Lung (tissue), 13 donors: Measurements from ENCODE around the gene IGSF9. TPM values are rescaled to one million over a fixed set of nuclear protein-coding genes. Genes with fewer than 3 reads are reported as not detected.

Experiments used
- ATAC-seq: fragments of 200-7000 bp; cut with Tn5 transposase; one replicate; pipeline ENCODE4 v1.9.1; 2020; ENCODE audit warnings: moderate number of reproducible peaks; ENCODE audit not compliant: insufficient read depth, low FRiP score
- DNase-seq, 3 donors: peaks; one replicate each; pipeline ENCODE4 v3.0.0-alpha.2; 2013 to 2017
- H3K27ac ChIP-seq, 2 donors: one replicate each; pipeline ENCODE4 v1.5.1; 2013; ENCODE audit warnings: mild to moderate bottlenecking in 2 of 2, moderate library complexity in 2 of 2, control low read depth in 1 of 2, inconsistent platforms in 1 of 2, low read depth in 1 of 2, low read length in 1 of 2
- H3K27me3 ChIP-seq, 3 donors: one replicate each; pipeline ENCODE4 v1.5.1; 2013; ENCODE audit warnings: low read length in 2 of 3; ENCODE audit not compliant: control insufficient read depth in 3 of 3, insufficient read depth in 3 of 3
- H3K36me3 ChIP-seq, 4 donors: one replicate each; pipeline ENCODE4 v1.5.1; 2013; ENCODE audit warnings: low read length in 4 of 4, mild to moderate bottlenecking in 1 of 4, moderate library complexity in 1 of 4; ENCODE audit not compliant: control insufficient read depth in 4 of 4, insufficient read depth in 4 of 4
- H3K4me1 ChIP-seq, 5 donors: one replicate each; pipeline ENCODE4 v1.5.1; 2013; ENCODE audit warnings: low read length in 5 of 5, mild to moderate bottlenecking in 2 of 5, moderate library complexity in 1 of 5; ENCODE audit not compliant: control insufficient read depth in 5 of 5, insufficient read depth in 5 of 5
- H3K4me3 ChIP-seq: one replicate; pipeline ENCODE4 v1.5.1; 2013; ENCODE audit warnings: mild to moderate bottlenecking, control low read depth, moderate library complexity
- H3K9ac ChIP-seq, 2 donors: one replicate each; pipeline ENCODE4 v1.5.1; 2013; ENCODE audit warnings: low read length in 2 of 2, control low read depth in 1 of 2; ENCODE audit not compliant: insufficient read depth in 1 of 2
- H3K9me3 ChIP-seq, 4 donors: one replicate each; pipeline ENCODE4 v1.5.1; 2013; ENCODE audit warnings: low read length in 3 of 4, mild to moderate bottlenecking in 1 of 4, moderate library complexity in 1 of 4; ENCODE audit not compliant: control insufficient read depth in 4 of 4, insufficient read depth in 3 of 4
- WGBS, 2 donors: extraction: QIAGEN DNeasy Blood & Tissue Kit; methylation state at CpG; one replicate each; pipeline ENCODE4 v1.1.7; 2013; 5-methylcytosine and 5-hydroxymethylcytosine counted together
- polyA plus RNA-seq, 2 donors: library from polyadenylated mRNA; stranded (reverse); fragments of 200-250 nt; gene quantifications; one replicate each; pipeline ENCODE4 v1.2.1, GENCODE V29; 2013
- small RNA-seq: library from RNA; depleted of rRNA; stranded (forward); fragments of <200 nt; gene quantifications from one replicate; pipeline ENCODE3, GENCODE V24; 2014; ENCODE audit warnings: low replicate concordance
- total RNA-seq, 2 donors: library from RNA; depleted of rRNA in 1 of 2; stranded (reverse); fragments of >200 nt in 1 of 2; gene quantifications; one replicate each; pipeline ENCODE4 v1.2.1, GENCODE V29; 2014 to 2021
- TF ChIP-seq, protein P1 (sequence below): IDR thresholded peaks from 2 replicates; pipeline ENCODE4 v1.5.1; 2012; ENCODE audit warnings: mild to moderate bottlenecking; ENCODE audit errors: control extremely low read depth, extremely low read depth
- donor health status: control.
- donor health status: control.
- donor health status: Bipolar disorder and iron deficiency.
- donor health status: healthy.
- donor health status: DM: yes; HTN: yes; CAD: no.

Gene IGSF9
- total and polyA plus RNA-seq, 4 donors, result 1.4 to 4.9 (median 2.0) TPM

DNA sequence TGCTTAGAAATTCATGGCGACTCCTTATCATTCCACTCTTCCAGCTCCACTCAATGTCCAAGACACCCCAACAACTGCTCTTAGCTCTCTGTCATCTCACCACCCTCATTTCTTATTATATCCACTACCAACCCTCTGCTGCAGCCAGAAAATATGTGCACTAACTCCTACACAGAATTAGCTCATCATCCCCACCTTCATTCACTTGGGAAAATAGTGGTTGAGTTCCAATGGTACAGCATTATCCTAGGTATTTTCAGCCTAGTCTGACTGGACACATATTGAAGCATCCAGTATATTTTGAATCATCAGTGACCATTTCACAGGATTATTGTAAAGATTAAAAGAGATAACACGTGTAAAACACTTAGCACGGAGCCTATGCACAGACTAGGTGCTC lies 66.3 kb downstream of the IGSF9 start:
- Histone ChIP-seq H3K4me3 (no peak overlapping the region), H3K27me3 (no peaks in the 10 kb centered on the region), H3K36me3 (no peaks in the 10 kb centered on the region), H3K27ac (no peak overlapping the region), H3K4me1 (peaks cover 0 to 6% (median 4%) of the 10 kb centered on the region in 5 donors), H3K9ac (no peak overlapping the region), H3K9me3 (peaks cover 0 to 2% (median 0%) of the 10 kb centered on the region in 4 donors)
- DNase-seq (no peak), ATAC-seq (no peak)
- WGBS, 2 donors, result 88 to 97% methylated on average over 3 of the region's 3 CpGs
- TF ChIP-seq, protein P1, sequence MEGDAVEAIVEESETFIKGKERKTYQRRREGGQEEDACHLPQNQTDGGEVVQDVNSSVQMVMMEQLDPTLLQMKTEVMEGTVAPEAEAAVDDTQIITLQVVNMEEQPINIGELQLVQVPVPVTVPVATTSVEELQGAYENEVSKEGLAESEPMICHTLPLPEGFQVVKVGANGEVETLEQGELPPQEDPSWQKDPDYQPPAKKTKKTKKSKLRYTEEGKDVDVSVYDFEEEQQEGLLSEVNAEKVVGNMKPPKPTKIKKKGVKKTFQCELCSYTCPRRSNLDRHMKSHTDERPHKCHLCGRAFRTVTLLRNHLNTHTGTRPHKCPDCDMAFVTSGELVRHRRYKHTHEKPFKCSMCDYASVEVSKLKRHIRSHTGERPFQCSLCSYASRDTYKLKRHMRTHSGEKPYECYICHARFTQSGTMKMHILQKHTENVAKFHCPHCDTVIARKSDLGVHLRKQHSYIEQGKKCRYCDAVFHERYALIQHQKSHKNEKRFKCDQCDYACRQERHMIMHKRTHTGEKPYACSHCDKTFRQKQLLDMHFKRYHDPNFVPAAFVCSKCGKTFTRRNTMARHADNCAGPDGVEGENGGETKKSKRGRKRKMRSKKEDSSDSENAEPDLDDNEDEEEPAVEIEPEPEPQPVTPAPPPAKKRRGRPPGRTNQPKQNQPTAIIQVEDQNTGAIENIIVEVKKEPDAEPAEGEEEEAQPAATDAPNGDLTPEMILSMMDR, result no peak

DNA sequence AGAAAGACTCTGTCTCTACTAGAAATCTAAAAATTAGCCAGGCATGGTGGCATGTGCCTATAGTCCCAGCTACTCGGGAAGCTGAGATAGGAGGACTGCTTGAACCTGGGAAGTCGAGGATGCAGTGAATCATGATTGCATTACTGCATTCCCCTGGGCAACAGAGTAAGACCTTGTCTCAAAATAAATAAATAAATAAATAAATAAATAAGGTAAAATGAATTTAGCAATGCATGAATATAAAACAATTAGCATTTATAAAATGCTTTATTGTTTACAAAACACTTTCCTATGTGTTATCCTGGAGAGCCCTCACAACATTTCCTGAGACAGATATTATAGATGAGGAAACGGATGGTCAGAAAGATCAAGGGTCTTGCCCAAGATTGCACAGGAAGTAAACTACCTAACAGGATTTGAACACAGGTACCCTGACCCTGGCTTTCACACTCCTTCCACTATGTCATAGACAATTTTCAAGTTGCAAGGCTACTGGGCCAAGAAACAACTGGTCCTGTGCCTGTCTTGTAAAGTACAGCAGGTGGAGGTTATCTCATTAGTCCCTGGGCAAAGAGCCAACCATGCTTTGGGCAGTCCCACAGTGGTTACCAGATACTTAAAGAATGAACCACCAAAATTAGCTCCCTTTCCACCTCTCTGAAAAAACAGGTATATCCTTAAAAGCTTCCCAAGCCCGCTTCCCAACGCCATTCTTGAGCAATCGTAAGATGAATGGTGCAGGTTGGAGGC lies 67.5 kb downstream of the IGSF9 start:
- ATAC-seq (no peak), DNase-seq (no peak)
- H3K27ac ChIP-seq, result no peak overlapping the region
- no peak overlapping the region for H3K4me3 ChIP-seq
- peaks cover 0 to 2% (median 0%) of the 10 kb centered on the region in 4 donors for H3K9me3 ChIP-seq
- H3K9ac ChIP-seq, result no peak overlapping the region
- peaks cover 0 to 6% (median 4%) of the 10 kb centered on the region in 5 donors for H3K4me1 ChIP-seq
- no peaks in the 10 kb centered on the region for H3K36me3 ChIP-seq
- H3K27me3 ChIP-seq, result no peaks in the 10 kb centered on the region
- WGBS, 2 donors, result 88 to 89% methylated on average over 6 of the region's 6 CpGs
- TF ChIP-seq, protein P1, result no peak

Small RNAs within 50 kb of the gene (small RNA-seq; reads per million reads assigned to genes)
- not detected for gene MIR4259

Other genes starting within 250 kb of the IGSF9 start
- under 1 TPM in 1 of 2 donors, not detected in 1; 0.71 TPM for gene CRP, start 231.0 kb downstream of the IGSF9 start, total RNA-seq
- gene CRP, start 231.0 kb downstream of the IGSF9 start, polyA plus RNA-seq, result under 1 TPM; 0.10 to 0.18 TPM
- gene DUSP23, start 164.7 kb downstream of the IGSF9 start, total RNA-seq, result 10 to 100 TPM; 25.8 to 74.9 TPM
- gene DUSP23, start 164.7 kb downstream of the IGSF9 start, polyA plus RNA-seq, result 100 to 1,000 TPM; 145 to 244 TPM
- under 1 TPM; 0.64 to 0.77 TPM for gene FCRL6, start 143.3 kb downstream of the IGSF9 start, total RNA-seq
- gene FCRL6, start 143.3 kb downstream of the IGSF9 start, polyA plus RNA-seq, result under 1 TPM; 0.55 to 0.82 TPM
- gene SLAMF8, start 118.7 kb downstream of the IGSF9 start, total RNA-seq, result 10 to 100 TPM in 1 of 2 donors, 1 to 10 TPM in 1; 5.2 to 40.7 TPM
- gene SLAMF8, start 118.7 kb downstream of the IGSF9 start, polyA plus RNA-seq, result 10 to 100 TPM; 16.1 to 67.0 TPM
- under 1 TPM; 0.23 to 0.46 TPM for gene VSIG8, start 83.0 kb downstream of the IGSF9 start, total RNA-seq
- gene VSIG8, start 83.0 kb downstream of the IGSF9 start, polyA plus RNA-seq, result under 1 TPM; 0.13 to 0.22 TPM
- gene CFAP45, start 45.4 kb downstream of the IGSF9 start, total RNA-seq, result 10 to 100 TPM; 13.6 to 29.5 TPM
- gene CFAP45, start 45.4 kb downstream of the IGSF9 start, polyA plus RNA-seq, result 10 to 100 TPM in 1 of 2 donors, 1 to 10 TPM in 1; 9.4 to 12.5 TPM
- 100 to 1,000 TPM; 483 to 738 TPM for gene TAGLN2, start 20.1 kb downstream of the IGSF9 start, total RNA-seq
- gene TAGLN2, start 20.1 kb downstream of the IGSF9 start, polyA plus RNA-seq, result 100 to 1,000 TPM; 760 to 788 TPM
- under 1 TPM; 0.43 to 0.74 TPM for gene SLAMF9, start 8.6 kb upstream of the IGSF9 start, total RNA-seq
- gene SLAMF9, start 8.6 kb upstream of the IGSF9 start, polyA plus RNA-seq, result under 1 TPM; 0.37 to 0.38 TPM
- gene PIGM, start 86.4 kb upstream of the IGSF9 start, total RNA-seq, result 1 to 10 TPM; 7.5 to 9.1 TPM
- 1 to 10 TPM; 3.7 to 3.9 TPM for gene PIGM, start 86.4 kb upstream of the IGSF9 start, polyA plus RNA-seq
- under 1 TPM; 0.09 to 0.37 TPM for gene KCNJ10, start 124.5 kb upstream of the IGSF9 start, total RNA-seq
- under 1 TPM; 0.02 to 0.10 TPM for gene KCNJ10, start 124.5 kb upstream of the IGSF9 start, polyA plus RNA-seq
- not detected for gene KCNJ9, start 135.9 kb upstream of the IGSF9 start, total RNA-seq
- not detected for gene KCNJ9, start 135.9 kb upstream of the IGSF9 start, polyA plus RNA-seq
- gene IGSF8, start 153.0 kb upstream of the IGSF9 start, total RNA-seq, result 10 to 100 TPM; 23.5 to 39.5 TPM
- gene IGSF8, start 153.0 kb upstream of the IGSF9 start, polyA plus RNA-seq, result 10 to 100 TPM; 25.8 to 27.7 TPM
- gene ATP1A2, start 170.1 kb upstream of the IGSF9 start, total RNA-seq, result 1 to 10 TPM; 4.8 to 7.9 TPM
- gene ATP1A2, start 170.1 kb upstream of the IGSF9 start, polyA plus RNA-seq, result 1 to 10 TPM; 1.1 to 1.5 TPM
- gene ATP1A4, start 206.0 kb upstream of the IGSF9 start, total RNA-seq, result under 1 TPM in 1 of 2 donors, not detected in 1; 0.06 TPM
- under 1 TPM; 0.08 to 0.09 TPM for gene ATP1A4, start 206.0 kb upstream of the IGSF9 start, polyA plus RNA-seq
- under 1 TPM; 0.25 to 0.37 TPM for gene CASQ1, start 245.0 kb upstream of the IGSF9 start, total RNA-seq
- gene CASQ1, start 245.0 kb upstream of the IGSF9 start, polyA plus RNA-seq, result under 1 TPM; 0.08 to 0.26 TPM